Endodermal cell (in vitro differentiated cells): ENCODE measurements around the gene TAMM41. TPM values are rescaled to one million over a fixed set of nuclear protein-coding genes. Genes with fewer than 3 reads are reported as not detected.

Experiments
- DNase-seq: peaks from one replicate; pipeline ENCODE4 v3.0.0-alpha.2; 2017
- H3K27ac ChIP-seq: 2 replicates; pipeline ENCODE4 v1.5.1; 2013; ENCODE audit warnings: mild to moderate bottlenecking, low read depth, low read length, moderate library complexity
- H3K27me3 ChIP-seq: 2 replicates; pipeline ENCODE4 v1.6.1; 2013; ENCODE audit warnings: mild to moderate bottlenecking, low read length, moderate library complexity; ENCODE audit not compliant: insufficient read depth, control insufficient read depth, poor library complexity, severe bottlenecking
- H3K36me3 ChIP-seq: 2 replicates; pipeline ENCODE4 v1.7.0; 2013; ENCODE audit warnings: mild to moderate bottlenecking, low read length, moderate library complexity; ENCODE audit not compliant: control insufficient read depth, insufficient read depth
- H3K4me1 ChIP-seq: one replicate; pipeline ENCODE4 v1.7.0; 2013; ENCODE audit warnings: low read length; ENCODE audit not compliant: control insufficient read depth, insufficient read depth
- H3K4me3 ChIP-seq: 2 replicates; pipeline ENCODE4 v1.5.1; 2013; ENCODE audit warnings: mild to moderate bottlenecking, low read length, moderate library complexity
- H3K9ac ChIP-seq: 2 replicates; pipeline ENCODE4 v1.6.1; 2013; ENCODE audit warnings: mild to moderate bottlenecking, low read length, moderate library complexity; ENCODE audit not compliant: poor library complexity, severe bottlenecking; ENCODE audit errors: extremely low read depth
- H3K9me3 ChIP-seq: 2 replicates; pipeline ENCODE4 v1.6.1; 2013; ENCODE audit warnings: mild to moderate bottlenecking, low read length, moderate library complexity; ENCODE audit not compliant: control insufficient read depth
- H3K27ac Mint-ChIP-seq: 2 replicates; pipeline ENCODE4 v1.8.0; 2020; ENCODE audit warnings: mixed read lengths
- H3K27me3 Mint-ChIP-seq: 2 replicates; pipeline ENCODE4 v1.8.0; 2021; ENCODE audit warnings: mild to moderate bottlenecking, mixed read lengths; ENCODE audit not compliant: insufficient read depth
- H3K36me3 Mint-ChIP-seq: 2 replicates; pipeline ENCODE4 v1.8.0; 2020; ENCODE audit warnings: low read depth, mixed read lengths
- H3K4me1 Mint-ChIP-seq: 2 replicates; pipeline ENCODE4 v1.8.0; 2020; ENCODE audit warnings: mixed read lengths
- H3K4me3 Mint-ChIP-seq: 2 replicates; pipeline ENCODE4 v1.8.0; 2020; ENCODE audit warnings: mild to moderate bottlenecking, moderate library complexity, mixed read lengths
- H3K9me3 Mint-ChIP-seq: 2 replicates; pipeline ENCODE4 v1.8.0; 2020; ENCODE audit warnings: mild to moderate bottlenecking, mixed read lengths
- WGBS, 2 experiments: methylation state at CpG; one replicate each; pipeline versions ENCODE4 v1.1.5 to v1.1.7; 2013; ENCODE audit warnings: missing lambda C conversion rate in 2 of 2, mixed read lengths in 1 of 2; ENCODE audit not compliant: insufficient coverage in 1 of 2, insufficient read length in 1 of 2; 5-methylcytosine and 5-hydroxymethylcytosine counted together
- total RNA-seq, 2 donors: library from RNA; stranded (reverse); fragmentation: NEBNext Ultra II Directional in 1 of 2; extraction: Animal tissue kit (Norgen Biotek cat#: 25700) in 1 of 2; gene quantifications; 2 replicates in 1 of 2; 3 replicates in 1 of 2; pipeline ENCODE4 v1.2.1, GENCODE V29; 2021
- TF ChIP-seq, protein P1 (sequence below): fragments of 200-600 bp; sonication (generic); conservative IDR thresholded peaks from 2 replicates; pipeline ENCODE4 v1.5.0; 2021; ENCODE audit warnings: antibody characterized with exemption, mild to moderate bottlenecking

The TAMM41 gene
- total RNA-seq, 2 donors from 2014 or later = 28.5 to 31.9 TPM

DNA sequence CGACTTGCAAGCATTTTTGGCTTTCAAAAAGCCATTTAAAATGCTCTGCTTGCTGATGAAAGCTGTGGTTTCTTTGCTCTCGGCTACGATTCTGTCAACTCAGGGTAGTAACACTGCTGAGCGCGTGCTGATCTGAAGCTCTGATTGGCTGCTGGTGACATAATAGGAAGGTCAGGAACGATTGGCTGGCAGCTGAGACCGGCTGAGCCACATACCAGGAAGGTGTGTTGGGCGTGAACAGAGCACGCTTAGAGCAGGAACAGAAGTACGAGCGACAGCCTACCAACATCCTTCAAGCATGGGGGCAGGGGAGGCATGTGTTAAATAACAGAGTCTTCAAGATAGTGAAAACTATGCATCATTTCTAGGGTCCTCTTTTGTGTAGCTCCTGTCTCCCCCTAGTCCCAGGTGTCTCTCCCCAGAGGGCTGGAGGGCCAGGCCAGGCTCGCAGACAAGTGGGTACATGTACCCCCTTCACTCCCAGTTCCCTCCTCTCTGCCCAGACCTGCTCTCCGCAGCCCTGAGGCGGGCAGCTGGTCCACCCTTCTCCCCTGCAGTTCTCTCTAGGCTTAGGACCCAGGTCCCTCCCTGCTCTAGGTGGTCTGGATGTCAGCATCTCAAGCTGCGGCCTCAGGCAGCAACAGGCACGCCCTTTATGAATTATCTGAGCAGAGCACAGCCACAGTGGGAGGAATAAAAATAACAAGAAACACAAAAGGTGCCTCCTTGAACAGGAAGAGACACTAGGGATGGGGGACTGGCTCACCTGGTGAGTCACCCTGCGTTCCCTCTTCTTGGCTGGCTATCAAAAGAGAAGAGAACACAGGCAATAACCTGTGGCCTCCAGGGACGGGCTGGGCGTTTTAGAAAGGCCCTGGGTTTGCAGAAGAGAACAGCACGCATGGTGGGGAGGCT is 76.0 kb downstream of the TAMM41 start:
- H3K27ac Mint-ChIP-seq = peak overlapping the region; percentile 79

DNA sequence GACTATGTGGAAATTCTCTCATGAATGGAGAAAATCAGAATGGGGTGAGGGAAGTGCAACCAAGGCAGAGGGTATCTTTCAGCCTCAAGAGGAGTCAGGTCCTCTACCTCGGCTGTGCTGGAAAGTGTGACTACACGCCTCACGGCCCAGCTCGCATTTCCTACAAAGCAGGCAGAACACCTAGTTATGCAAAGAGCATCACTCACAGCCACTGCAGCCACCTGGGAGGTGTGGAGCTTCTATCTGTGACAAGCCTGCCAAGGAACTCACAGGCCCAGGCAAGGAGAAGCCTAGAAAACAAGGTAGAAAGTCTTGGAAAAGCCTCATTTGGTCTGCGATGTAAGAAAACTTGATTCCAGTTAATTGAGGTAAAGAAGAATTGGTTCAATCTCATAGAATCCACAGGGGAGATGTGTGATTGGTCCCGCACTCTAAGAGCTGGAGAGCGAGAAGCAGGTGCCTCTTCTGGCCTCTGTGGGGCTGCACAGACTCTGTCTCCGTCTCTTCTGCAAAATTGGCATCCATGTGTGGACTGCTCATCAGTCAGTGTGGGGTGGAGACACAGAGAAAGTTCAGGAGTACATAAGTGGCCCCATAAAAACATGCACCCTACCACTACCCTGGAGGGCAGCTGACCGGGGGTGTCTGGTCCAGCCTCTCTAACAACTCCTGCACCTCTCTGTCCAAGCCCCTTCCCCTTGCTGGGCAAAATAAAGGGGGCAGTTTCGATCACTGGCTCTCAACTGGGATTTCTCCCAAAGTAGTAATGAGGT is 76.8 kb downstream of the TAMM41 start:
- 87 to 90% methylated on average over 8 to 10 of the region's 10 CpGs for WGBS, 2 experiments
- Histone ChIP-seq H3K27me3 (no peaks in the 10 kb centered on the region), H3K9me3 (no peaks in the 10 kb centered on the region), H3K4me3 (peak overlapping the region; percentile 42), H3K27ac (no peak overlapping the region), H3K36me3 (no peaks in the 10 kb centered on the region), H3K4me1 (no peaks in the 10 kb centered on the region), H3K9ac (peak overlapping the region; percentile 26)
- Mint-ChIP-seq H3K9me3 (no peaks in the 10 kb centered on the region), H3K27ac (peak overlapping the region; percentile 52), H3K4me1 (peaks cover 13% of the 10 kb centered on the region), H3K4me3 (peak overlapping the region; percentile 35), H3K27me3 (peaks cover 28% of the 10 kb centered on the region), H3K36me3 (no peaks in the 10 kb centered on the region)
- DNase-seq = peak; percentile 50
- TF ChIP-seq, protein P1, sequence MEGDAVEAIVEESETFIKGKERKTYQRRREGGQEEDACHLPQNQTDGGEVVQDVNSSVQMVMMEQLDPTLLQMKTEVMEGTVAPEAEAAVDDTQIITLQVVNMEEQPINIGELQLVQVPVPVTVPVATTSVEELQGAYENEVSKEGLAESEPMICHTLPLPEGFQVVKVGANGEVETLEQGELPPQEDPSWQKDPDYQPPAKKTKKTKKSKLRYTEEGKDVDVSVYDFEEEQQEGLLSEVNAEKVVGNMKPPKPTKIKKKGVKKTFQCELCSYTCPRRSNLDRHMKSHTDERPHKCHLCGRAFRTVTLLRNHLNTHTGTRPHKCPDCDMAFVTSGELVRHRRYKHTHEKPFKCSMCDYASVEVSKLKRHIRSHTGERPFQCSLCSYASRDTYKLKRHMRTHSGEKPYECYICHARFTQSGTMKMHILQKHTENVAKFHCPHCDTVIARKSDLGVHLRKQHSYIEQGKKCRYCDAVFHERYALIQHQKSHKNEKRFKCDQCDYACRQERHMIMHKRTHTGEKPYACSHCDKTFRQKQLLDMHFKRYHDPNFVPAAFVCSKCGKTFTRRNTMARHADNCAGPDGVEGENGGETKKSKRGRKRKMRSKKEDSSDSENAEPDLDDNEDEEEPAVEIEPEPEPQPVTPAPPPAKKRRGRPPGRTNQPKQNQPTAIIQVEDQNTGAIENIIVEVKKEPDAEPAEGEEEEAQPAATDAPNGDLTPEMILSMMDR = no peak

More for the DNA sequence above, 76.0 kb downstream of the TAMM41 start:
- DNase-seq = peak; percentile 95
- peak overlapping the region; percentile 26 for H3K9ac ChIP-seq
- peak overlapping the region; percentile 35 for H3K4me3 Mint-ChIP-seq
- H3K4me3 ChIP-seq = peak overlapping the region; percentile 42
- H3K4me1 ChIP-seq = no peaks in the 10 kb centered on the region
- H3K4me1 Mint-ChIP-seq = peaks cover 13% of the 10 kb centered on the region
- H3K36me3 ChIP-seq = no peaks in the 10 kb centered on the region
- TF ChIP-seq, protein P1 = no peak
- H3K9me3 ChIP-seq = no peaks in the 10 kb centered on the region
- H3K36me3 Mint-ChIP-seq = no peaks in the 10 kb centered on the region
- H3K9me3 Mint-ChIP-seq = no peaks in the 10 kb centered on the region
- WGBS, 2 experiments = 44% methylated on average over 12 to 20 of the region's 20 CpGs
- H3K27ac ChIP-seq = no peak overlapping the region
- peaks cover 28% of the 10 kb centered on the region for H3K27me3 Mint-ChIP-seq
- H3K27me3 ChIP-seq = no peaks in the 10 kb centered on the region

DNA sequence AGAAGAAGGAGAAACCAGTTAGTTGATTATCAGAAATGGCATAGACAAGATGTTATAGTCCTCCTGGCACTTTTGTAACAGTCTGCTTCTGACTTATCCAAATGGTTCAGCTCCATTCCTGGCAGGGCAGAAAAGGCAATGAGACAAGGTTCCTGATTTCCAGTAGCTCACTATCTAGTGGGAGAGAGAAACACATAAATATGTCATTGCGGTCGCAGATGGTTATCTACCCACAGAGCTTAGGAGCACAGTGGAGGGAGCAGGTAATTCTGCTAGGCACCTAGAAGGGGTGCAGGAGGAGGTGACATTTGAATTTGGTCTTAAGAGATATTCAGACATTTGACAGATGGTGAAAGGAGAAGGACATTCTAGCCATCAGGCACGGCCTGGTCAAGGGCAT is 78.1 kb downstream of the TAMM41 start:
- Histone ChIP-seq H3K36me3 (no peaks in the 10 kb centered on the region), H3K9ac (no peak overlapping the region), H3K9me3 (no peaks in the 10 kb centered on the region), H3K4me3 (no peak overlapping the region), H3K4me1 (no peaks in the 10 kb centered on the region), H3K27ac (no peak overlapping the region), H3K27me3 (no peaks in the 10 kb centered on the region)
- no peak for DNase-seq
- no peak overlapping the region for H3K4me3 Mint-ChIP-seq
- peaks cover 28% of the 10 kb centered on the region for H3K27me3 Mint-ChIP-seq
- WGBS, 2 experiments = 94 to 100% methylated on average over 3 of the region's 3 CpGs
- TF ChIP-seq, protein P1 = no peak
- peaks cover 13% of the 10 kb centered on the region for H3K4me1 Mint-ChIP-seq
- H3K9me3 Mint-ChIP-seq = no peaks in the 10 kb centered on the region
- H3K27ac Mint-ChIP-seq = no peak overlapping the region
- no peaks in the 10 kb centered on the region for H3K36me3 Mint-ChIP-seq
